ENCODE data around the gene UBP1.

DNA sequence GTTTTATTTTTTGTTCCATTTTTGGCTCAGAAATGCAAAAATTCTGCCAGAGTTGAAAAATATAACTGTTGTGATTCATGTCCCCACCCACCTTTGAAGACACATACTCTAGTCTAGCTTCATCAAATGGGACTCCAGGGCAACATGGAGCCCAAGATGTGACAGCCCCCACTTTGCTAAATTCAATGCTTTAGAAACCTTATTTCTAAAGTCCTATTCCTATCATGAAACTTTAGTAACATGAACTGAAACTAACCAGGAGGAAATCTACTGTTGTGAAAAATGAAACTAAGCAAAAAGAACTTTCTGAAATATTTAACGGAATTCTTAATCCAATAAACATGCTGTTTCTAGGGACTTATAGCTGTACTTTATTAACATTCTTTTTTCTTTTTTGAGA, 20.3 kb downstream of the UBP1 start:
- TF ChIP-seq, protein P1, sequence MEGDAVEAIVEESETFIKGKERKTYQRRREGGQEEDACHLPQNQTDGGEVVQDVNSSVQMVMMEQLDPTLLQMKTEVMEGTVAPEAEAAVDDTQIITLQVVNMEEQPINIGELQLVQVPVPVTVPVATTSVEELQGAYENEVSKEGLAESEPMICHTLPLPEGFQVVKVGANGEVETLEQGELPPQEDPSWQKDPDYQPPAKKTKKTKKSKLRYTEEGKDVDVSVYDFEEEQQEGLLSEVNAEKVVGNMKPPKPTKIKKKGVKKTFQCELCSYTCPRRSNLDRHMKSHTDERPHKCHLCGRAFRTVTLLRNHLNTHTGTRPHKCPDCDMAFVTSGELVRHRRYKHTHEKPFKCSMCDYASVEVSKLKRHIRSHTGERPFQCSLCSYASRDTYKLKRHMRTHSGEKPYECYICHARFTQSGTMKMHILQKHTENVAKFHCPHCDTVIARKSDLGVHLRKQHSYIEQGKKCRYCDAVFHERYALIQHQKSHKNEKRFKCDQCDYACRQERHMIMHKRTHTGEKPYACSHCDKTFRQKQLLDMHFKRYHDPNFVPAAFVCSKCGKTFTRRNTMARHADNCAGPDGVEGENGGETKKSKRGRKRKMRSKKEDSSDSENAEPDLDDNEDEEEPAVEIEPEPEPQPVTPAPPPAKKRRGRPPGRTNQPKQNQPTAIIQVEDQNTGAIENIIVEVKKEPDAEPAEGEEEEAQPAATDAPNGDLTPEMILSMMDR (IDR thresholded peaks at IDR 0.05), result no peak
- no peak for TF ChIP-seq POLR2A (IDR thresholded peaks at IDR 0.05)
